ENCODE measurements around the gene P2RY13.

DNA sequence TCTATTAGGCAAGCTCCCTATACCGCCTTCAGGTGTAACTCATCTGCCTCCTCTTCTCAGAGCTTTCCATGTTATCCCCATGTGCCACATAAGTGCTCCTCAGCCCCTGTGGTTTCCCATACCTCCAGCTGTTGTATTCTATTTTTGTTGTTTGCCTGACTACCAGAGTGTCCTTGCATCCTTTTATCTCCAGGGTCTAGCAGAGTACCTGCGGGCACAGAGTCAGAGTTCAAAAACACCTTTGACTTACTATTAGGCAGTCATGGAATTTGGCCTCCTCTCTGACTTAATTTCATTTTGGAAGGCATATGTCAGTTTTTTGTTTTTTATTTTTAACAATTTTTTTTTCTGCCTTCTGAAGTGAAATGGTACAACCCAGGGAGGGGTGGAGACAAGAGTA lies 19.8 kb downstream of the P2RY13 start:
- TF ChIP-seq, protein P1, sequence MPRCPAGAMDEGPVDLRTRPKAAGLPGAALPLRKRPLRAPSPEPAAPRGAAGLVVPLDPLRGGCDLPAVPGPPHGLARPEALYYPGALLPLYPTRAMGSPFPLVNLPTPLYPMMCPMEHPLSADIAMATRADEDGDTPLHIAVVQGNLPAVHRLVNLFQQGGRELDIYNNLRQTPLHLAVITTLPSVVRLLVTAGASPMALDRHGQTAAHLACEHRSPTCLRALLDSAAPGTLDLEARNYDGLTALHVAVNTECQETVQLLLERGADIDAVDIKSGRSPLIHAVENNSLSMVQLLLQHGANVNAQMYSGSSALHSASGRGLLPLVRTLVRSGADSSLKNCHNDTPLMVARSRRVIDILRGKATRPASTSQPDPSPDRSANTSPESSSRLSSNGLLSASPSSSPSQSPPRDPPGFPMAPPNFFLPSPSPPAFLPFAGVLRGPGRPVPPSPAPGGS (CRISPR knock-in tag; IDR thresholded peaks at IDR 0.05), result no peak
- TF ChIP-seq CHCHD3 (CRISPR knock-in tag; IDR thresholded peaks at IDR 0.05) (no peak), EZH2 (conservative IDR thresholded peaks at IDR 0.05; ENCODE audit: low read depth, low read length) (no peak)
